ENCODE measurements around the gene TBRG4. TPM values are rescaled to one million over a fixed set of nuclear protein-coding genes. Genes with fewer than 3 reads are reported as not detected.

TBRG4 gene
- total RNA-seq, 2 experiments from 2014 or later = 197 TPM

DNA sequence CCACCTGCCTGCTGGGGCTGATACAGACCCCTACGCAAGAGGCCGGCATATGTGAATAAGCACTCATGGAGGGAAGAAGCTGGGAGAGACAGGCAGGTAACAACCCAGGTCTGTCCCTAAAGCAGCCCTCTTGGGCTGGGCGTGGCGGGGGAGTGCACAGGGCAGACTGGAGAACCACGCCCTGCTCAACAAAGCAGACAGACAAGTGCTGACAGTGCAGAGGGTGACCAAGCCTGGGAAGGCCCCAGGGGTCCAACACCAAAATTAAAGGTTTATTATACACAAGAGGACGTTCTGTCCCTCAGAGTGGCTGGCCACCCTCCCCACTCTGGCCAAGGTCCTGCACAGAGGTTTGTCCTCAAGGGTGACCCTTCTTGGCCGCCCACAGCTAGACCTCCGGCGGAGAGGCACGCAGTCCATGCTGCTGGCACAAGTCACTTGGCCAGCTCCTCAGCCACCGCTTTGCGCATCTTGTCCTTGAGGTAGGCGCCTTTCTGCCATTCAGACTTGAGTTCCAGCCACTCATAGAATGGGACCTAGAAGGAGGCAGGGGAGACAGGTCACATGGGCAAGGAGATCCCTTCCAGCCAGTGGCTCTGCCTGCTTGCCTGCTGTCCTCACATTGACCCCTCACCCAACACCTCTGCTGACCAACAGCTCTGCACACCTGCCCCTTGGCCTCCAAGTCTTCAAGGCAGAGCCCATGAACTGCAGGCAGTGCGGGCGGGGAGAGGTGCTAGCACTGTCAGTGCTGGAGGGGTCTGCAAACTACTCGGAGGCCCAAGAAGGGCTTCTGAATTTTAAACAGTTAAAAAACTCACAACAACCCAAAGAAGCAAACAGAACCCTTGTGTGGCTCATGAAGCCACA is 11.4 kb downstream of the TBRG4 start:
- Mint-ChIP-seq H3K36me3 (ENCODE audit: low read depth) (peaks cover 38% of the 10 kb centered on the region), H3K9me3 (no peaks in the 10 kb centered on the region), H3K4me1 (ENCODE audit: low read depth) (no peaks in the 10 kb centered on the region), H3K27ac (no peak overlapping the region), H3K27me3 (no peaks in the 10 kb centered on the region), H3K4me3 (no peak overlapping the region)
- DNase-seq = no peak
- ATAC-seq = peak; percentile 18
- CTCF ChIA-PET = interaction anchor here (1.0 kb wide), 1 partner anchor 127 kb away, joined by 3 read pairs; no protein-coding TSS in a partner anchor
- POLR2A ChIA-PET = interaction anchor here (0.7 to 2.7 kb wide), 8 partner anchors 8 to 249 kb away, joined by 3 to 12 read pairs (median 3); partner anchors contain the start of genes MYO1G and TBRG4
- TF ChIP-seq, protein P1, sequence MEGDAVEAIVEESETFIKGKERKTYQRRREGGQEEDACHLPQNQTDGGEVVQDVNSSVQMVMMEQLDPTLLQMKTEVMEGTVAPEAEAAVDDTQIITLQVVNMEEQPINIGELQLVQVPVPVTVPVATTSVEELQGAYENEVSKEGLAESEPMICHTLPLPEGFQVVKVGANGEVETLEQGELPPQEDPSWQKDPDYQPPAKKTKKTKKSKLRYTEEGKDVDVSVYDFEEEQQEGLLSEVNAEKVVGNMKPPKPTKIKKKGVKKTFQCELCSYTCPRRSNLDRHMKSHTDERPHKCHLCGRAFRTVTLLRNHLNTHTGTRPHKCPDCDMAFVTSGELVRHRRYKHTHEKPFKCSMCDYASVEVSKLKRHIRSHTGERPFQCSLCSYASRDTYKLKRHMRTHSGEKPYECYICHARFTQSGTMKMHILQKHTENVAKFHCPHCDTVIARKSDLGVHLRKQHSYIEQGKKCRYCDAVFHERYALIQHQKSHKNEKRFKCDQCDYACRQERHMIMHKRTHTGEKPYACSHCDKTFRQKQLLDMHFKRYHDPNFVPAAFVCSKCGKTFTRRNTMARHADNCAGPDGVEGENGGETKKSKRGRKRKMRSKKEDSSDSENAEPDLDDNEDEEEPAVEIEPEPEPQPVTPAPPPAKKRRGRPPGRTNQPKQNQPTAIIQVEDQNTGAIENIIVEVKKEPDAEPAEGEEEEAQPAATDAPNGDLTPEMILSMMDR (IDR thresholded peaks at IDR 0.05) = no peak
- intact Hi-C loops (cut with micrococcal nuclease) = no loop called here

DNA sequence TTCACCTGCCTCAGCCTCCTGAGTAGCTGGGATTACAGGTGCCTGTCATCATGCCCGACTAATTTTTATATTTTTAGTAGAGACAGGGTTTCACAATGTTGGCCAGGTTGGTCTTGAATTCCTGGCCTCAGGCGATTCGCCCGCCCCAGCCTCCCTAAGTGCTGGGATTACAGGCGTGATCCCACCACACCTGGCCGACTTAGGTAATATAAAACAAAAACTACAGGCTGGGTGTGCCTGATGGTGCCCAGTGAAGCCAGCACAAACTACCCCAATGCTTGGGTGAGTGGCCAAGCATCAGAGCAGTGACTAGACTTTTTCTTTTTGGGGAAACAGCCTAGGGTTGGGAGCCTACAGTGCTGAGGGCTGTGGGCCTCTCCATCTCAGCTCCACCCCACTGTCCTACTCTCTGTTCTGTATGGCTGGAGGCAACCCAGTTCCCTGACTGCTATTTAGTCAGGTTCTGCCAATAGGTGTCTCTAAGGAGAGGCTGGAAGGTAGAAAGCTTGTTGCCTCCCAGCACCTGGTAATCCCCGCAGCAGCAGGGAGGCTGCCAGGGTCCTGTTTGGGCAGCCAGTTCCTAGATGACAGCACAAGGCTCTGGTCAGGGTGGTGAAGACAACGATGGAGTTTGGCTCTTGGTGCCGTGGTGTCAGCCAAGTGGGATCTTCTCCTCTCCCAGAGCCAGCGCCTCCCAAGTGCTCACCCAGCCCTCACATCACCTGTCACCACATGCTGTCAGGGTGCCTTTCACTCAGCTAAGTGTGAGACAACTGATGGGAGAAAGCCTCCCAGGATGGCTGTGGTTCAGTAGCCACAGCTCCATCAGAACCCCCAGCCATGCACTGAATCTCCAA is 12.3 kb downstream of the TBRG4 start:
- DNase-seq (no peak), ATAC-seq (peak; percentile 47)
- no peak overlapping the region for H3K4me3 Mint-ChIP-seq
- H3K36me3 Mint-ChIP-seq (ENCODE audit: low read depth) = peaks cover 30% of the 10 kb centered on the region
- H3K4me1 Mint-ChIP-seq (ENCODE audit: low read depth) = no peaks in the 10 kb centered on the region
- no peaks in the 10 kb centered on the region for H3K27me3 Mint-ChIP-seq
- H3K9me3 Mint-ChIP-seq = no peaks in the 10 kb centered on the region
- POLR2A ChIA-PET = interaction anchor here (0.7 to 2.7 kb wide), 7 partner anchors 9 to 248 kb away, joined by 3 to 12 read pairs (median 3); partner anchors contain the start of genes MYO1G and TBRG4
- intact Hi-C loops (cut with micrococcal nuclease) = no loop called here
- no peak overlapping the region for H3K27ac Mint-ChIP-seq
- TF ChIP-seq, protein P1 (IDR thresholded peaks at IDR 0.05) = no peak
- CTCF ChIA-PET = no interaction called here

DNA sequence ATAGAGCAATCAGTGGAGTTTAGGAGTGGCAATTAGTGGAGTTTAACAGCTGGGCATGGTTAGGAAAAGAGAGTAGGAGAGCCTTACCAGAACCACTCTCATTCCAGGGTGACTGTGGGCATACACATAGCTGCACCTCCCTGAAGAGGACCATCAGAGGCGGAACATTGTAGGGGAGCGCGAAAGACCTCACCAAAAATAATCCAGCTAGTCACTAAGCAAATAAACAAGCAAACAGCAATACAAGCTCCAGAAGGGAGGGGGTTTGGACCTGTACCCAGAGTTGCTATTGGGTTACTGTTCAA is 18.6 kb downstream of the TBRG4 start:
- Mint-ChIP-seq H3K27me3 (peaks cover 5% of the 10 kb centered on the region), H3K4me3 (no peak overlapping the region), H3K4me1 (ENCODE audit: low read depth) (peaks cover 8% of the 10 kb centered on the region), H3K27ac (no peak overlapping the region), H3K9me3 (peaks cover 2% of the 10 kb centered on the region), H3K36me3 (ENCODE audit: low read depth) (no peaks in the 10 kb centered on the region)
- no peak for DNase-seq
- CTCF ChIA-PET = interaction anchor here (1.1 to 1.4 kb wide), 2 partner anchors 11 to 43 kb away, joined by 3 to 4 read pairs; no protein-coding TSS in a partner anchor
- TF ChIP-seq, protein P1 (IDR thresholded peaks at IDR 0.05) = no peak
- no peak for ATAC-seq
- POLR2A ChIA-PET = interaction anchor here (1.1 to 1.4 kb wide), 2 partner anchors 11 to 18 kb away, joined by 3 to 4 read pairs; no protein-coding TSS in a partner anchor
- intact Hi-C loops (cut with micrococcal nuclease) = no loop called here

DNA sequence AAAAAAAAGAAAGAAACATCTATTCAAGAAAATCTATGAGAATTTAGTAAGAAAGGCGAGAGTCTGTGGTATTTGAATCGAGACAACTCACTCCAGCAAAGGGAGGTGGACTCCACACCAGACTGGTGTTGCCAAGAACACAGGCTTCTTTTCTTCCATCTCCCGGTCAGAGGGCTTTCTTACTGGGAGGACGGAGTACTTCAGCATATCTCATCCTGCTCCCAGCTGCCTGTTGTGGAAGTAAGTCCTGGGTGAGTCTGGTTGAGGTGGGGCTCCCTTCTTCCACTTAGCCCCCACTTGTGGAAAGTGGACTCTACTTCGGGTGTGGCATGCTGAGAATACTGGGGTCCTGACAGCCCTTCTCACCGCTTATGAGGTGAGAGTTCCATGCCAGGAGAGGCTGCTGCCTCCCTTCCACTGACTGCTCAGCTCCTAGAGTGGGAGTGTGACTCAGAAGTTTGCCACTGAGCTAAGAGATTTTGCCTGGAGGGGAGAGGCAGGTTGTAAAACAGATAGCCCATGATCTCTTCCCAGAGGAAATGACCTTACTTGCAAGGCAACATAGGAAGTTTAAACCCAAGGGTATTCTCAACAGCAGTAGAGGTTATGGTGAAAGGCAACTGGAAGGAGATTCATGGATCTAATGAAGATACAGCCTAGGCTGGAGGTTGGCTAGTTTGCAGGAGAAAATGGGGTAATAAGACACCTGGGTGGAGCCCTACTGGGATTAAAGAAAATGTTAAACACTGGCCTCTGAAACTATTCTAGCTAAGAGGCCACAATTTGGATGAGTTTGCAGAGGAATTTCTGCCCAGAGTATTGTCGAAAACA is 19.2 kb downstream of the TBRG4 start:
- Mint-ChIP-seq H3K4me1 (ENCODE audit: low read depth) (peaks cover 8% of the 10 kb centered on the region), H3K36me3 (ENCODE audit: low read depth) (no peaks in the 10 kb centered on the region), H3K4me3 (no peak overlapping the region), H3K27ac (no peak overlapping the region), H3K27me3 (peaks cover 5% of the 10 kb centered on the region), H3K9me3 (peaks cover 2% of the 10 kb centered on the region)
- ChIA-PET CTCF (interaction anchor here (1.1 to 1.8 kb wide), 3 partner anchors 12 to 44 kb away, joined by 3 to 5 read pairs (median 4); no protein-coding TSS in a partner anchor), POLR2A (interaction anchor here (1.4 kb wide), 1 partner anchor 12 kb away, joined by 4 read pairs; no protein-coding TSS in a partner anchor)
- TF ChIP-seq, protein P1 (IDR thresholded peaks at IDR 0.05) = no peak
- ATAC-seq (no peak), DNase-seq (no peak)
- intact Hi-C loops (cut with micrococcal nuclease) = no loop called here

Data from activated CD8-positive, alpha-beta T cell treated with anti-CD3 and anti-CD28 coated beads for 36 hours (primary cell).